H9 (cell line): ENCODE results near the gene GLP2R. TPM values are rescaled to one million over a fixed set of nuclear protein-coding genes. Genes with fewer than 3 reads are reported as not detected.
A peak's percentile ranks its signal among the peaks of the same experiment; 100 is the strongest.

Experiments
- DNase-seq: peaks from one replicate; pipeline ENCODE4 v3.0.0-alpha.2; 2017
- H2AFZ ChIP-seq: one replicate; pipeline ENCODE4 v1.6.1; 2013; ENCODE audit warnings: mild to moderate bottlenecking, low read length, control low read depth, moderate library complexity
- H2AK5ac ChIP-seq: 2 replicates; pipeline ENCODE4 v1.6.1; 2013; ENCODE audit warnings: low read length, control low read depth, mixed read lengths; ENCODE audit not compliant: insufficient read length
- H2BK120ac ChIP-seq: one replicate; pipeline ENCODE4 v1.6.1; 2013; ENCODE audit warnings: low read depth, mild to moderate bottlenecking, low read length, control low read depth, inconsistent platforms; ENCODE audit not compliant: poor library complexity, severe bottlenecking
- H2BK12ac ChIP-seq: 2 replicates; pipeline ENCODE4 v1.6.1; 2013; ENCODE audit warnings: low read length, control low read depth, mixed read lengths, low read depth; ENCODE audit not compliant: insufficient read length
- H2BK15ac ChIP-seq: 2 replicates; pipeline ENCODE4 v1.6.1; 2013; ENCODE audit warnings: low read depth, low read length, control low read depth
- H2BK20ac ChIP-seq: one replicate; pipeline ENCODE4 v1.6.1; 2013; ENCODE audit warnings: low read depth, mild to moderate bottlenecking, low read length, control low read depth, inconsistent platforms; ENCODE audit not compliant: poor library complexity, severe bottlenecking
- H2BK5ac ChIP-seq: 2 replicates; pipeline ENCODE4 v1.6.1; 2013; ENCODE audit warnings: low read length, control low read depth, mixed read lengths; ENCODE audit not compliant: insufficient read length
- H3K14ac ChIP-seq: 2 replicates; pipeline ENCODE4 v1.6.1; 2013; ENCODE audit warnings: low read length, control low read depth; ENCODE audit not compliant: insufficient read depth
- H3K18ac ChIP-seq: 2 replicates; pipeline ENCODE4 v1.6.1; 2013; ENCODE audit warnings: low read depth, mild to moderate bottlenecking, mixed read lengths, low read length, control low read depth; ENCODE audit not compliant: insufficient read length
- H3K23ac ChIP-seq: 2 replicates; pipeline ENCODE4 v1.6.1; 2013; ENCODE audit warnings: low read length, control low read depth, mixed read lengths, low read depth; ENCODE audit not compliant: insufficient read length
- H3K23me2 ChIP-seq: 2 replicates; pipeline ENCODE4 v1.6.1; 2013; ENCODE audit warnings: low read depth, mild to moderate bottlenecking, mixed read lengths, low read length, control low read depth; ENCODE audit not compliant: insufficient read length, poor library complexity, severe bottlenecking
- H3K27ac ChIP-seq: 2 replicates; pipeline ENCODE4 v1.5.1; 2013; ENCODE audit warnings: low read length, control low read depth, mixed read lengths, low read depth; ENCODE audit not compliant: insufficient read length
- H3K27me3 ChIP-seq: 2 replicates; pipeline ENCODE4 v1.6.1; 2013; ENCODE audit warnings: low read length, control low read depth, inconsistent platforms; ENCODE audit not compliant: insufficient read depth
- H3K4ac ChIP-seq: 2 replicates; pipeline ENCODE4 v1.6.1; 2013; ENCODE audit warnings: low read depth, mild to moderate bottlenecking, control low read depth, inconsistent platforms, low read length, moderate library complexity
- H3K4me1 ChIP-seq: 2 replicates; pipeline ENCODE4 v1.6.1; 2013; ENCODE audit warnings: low read length, control low read depth, inconsistent platforms; ENCODE audit not compliant: insufficient read depth
- H3K4me2 ChIP-seq: 2 replicates; pipeline ENCODE4 v1.6.1; 2013; ENCODE audit warnings: low read length, control low read depth, mixed read lengths; ENCODE audit not compliant: insufficient read length, insufficient read depth
- H3K56ac ChIP-seq: 2 replicates; pipeline ENCODE4 v1.6.1; 2013; ENCODE audit warnings: low read depth, mild to moderate bottlenecking, mixed read lengths, low read length, control low read depth; ENCODE audit not compliant: insufficient read length
- H3K79me1 ChIP-seq: 2 replicates; pipeline ENCODE4 v1.6.1; 2013; ENCODE audit warnings: low read depth, mild to moderate bottlenecking, moderate library complexity, low read length, control low read depth, inconsistent platforms; ENCODE audit not compliant: insufficient read depth, poor library complexity, severe bottlenecking
- H3K79me2 ChIP-seq: 2 replicates; pipeline ENCODE4 v1.6.1; 2013; ENCODE audit warnings: low read length, control low read depth, inconsistent platforms; ENCODE audit not compliant: insufficient read depth
- H3K9ac ChIP-seq: 2 replicates; pipeline ENCODE4 v1.6.1; 2013; ENCODE audit warnings: low read length, control low read depth, mixed read lengths; ENCODE audit not compliant: insufficient read length; ENCODE audit errors: extremely low read depth
- H3K9me3 ChIP-seq: one replicate; pipeline ENCODE4 v1.6.1; 2013; ENCODE audit warnings: low read depth, low read length, inconsistent platforms; ENCODE audit not compliant: control insufficient read depth
- H3T11ph ChIP-seq: one replicate; pipeline ENCODE4 v1.6.1; 2013; ENCODE audit warnings: mild to moderate bottlenecking, low read length, control low read depth, inconsistent platforms
- H4K20me1 ChIP-seq: one replicate; pipeline ENCODE4 v1.6.1; 2013; ENCODE audit not compliant: control insufficient read depth, insufficient read length, insufficient read depth
- H4K5ac ChIP-seq: 2 replicates; pipeline ENCODE4 v1.6.1; 2013; ENCODE audit warnings: low read depth, mild to moderate bottlenecking, mixed read lengths, low read length, control low read depth; ENCODE audit not compliant: insufficient read length
- H4K8ac ChIP-seq: replicated peaks from 2 replicates; pipeline ENCODE4 v1.6.1; 2013; ENCODE audit warnings: low read length, control low read depth, mixed read lengths, low read depth; ENCODE audit not compliant: insufficient read length
- H4K91ac ChIP-seq: 2 replicates; pipeline ENCODE4 v1.6.1; 2013; ENCODE audit warnings: low read depth, mild to moderate bottlenecking, moderate library complexity, mixed read lengths, low read length, control low read depth; ENCODE audit not compliant: insufficient read length
- H3K27ac Mint-ChIP-seq, 3 experiments: 2 replicates in 2 of 3; 3 replicates in 1 of 3; pipeline ENCODE4 v1.8.0; 2020 to 2021; ENCODE audit warnings: mixed read lengths in 3 of 3, mild to moderate bottlenecking in 1 of 3, moderate library complexity in 1 of 3
- H3K27me3 Mint-ChIP-seq: 2 replicates; pipeline ENCODE4 v1.8.0; 2021; ENCODE audit warnings: low read depth, mild to moderate bottlenecking, moderate library complexity, mixed read lengths
- H3K36me3 Mint-ChIP-seq, 3 experiments: 2 replicates in 2 of 3; 3 replicates in 1 of 3; pipeline ENCODE4 v1.8.0; 2020 to 2021; ENCODE audit warnings: low read depth in 3 of 3, mixed read lengths in 3 of 3; ENCODE audit not compliant: insufficient read depth in 1 of 3
- H3K4me1 Mint-ChIP-seq, 2 experiments: 2 replicates each; pipeline ENCODE4 v1.8.0; 2020; ENCODE audit warnings: mixed read lengths in 2 of 2
- H3K4me3 Mint-ChIP-seq, 2 experiments: 2 replicates in 1 of 2; 3 replicates in 1 of 2; pipeline ENCODE4 v1.8.0; 2020 to 2021; ENCODE audit warnings: mild to moderate bottlenecking in 2 of 2, mixed read lengths in 2 of 2, moderate library complexity in 1 of 2
- H3K9me3 Mint-ChIP-seq, 2 experiments: 2 replicates in 1 of 2; 3 replicates in 1 of 2; pipeline ENCODE4 v1.8.0; 2020; ENCODE audit warnings: mild to moderate bottlenecking in 2 of 2, mixed read lengths in 2 of 2, moderate library complexity in 1 of 2
- WGBS: extraction: QIAGEN DNeasy Blood & Tissue Kit; methylation state at CpG from one replicate; pipeline ENCODE4 v1.1.7; 2013; ENCODE audit warnings: missing lambda C conversion rate, low lambda C conversion rate, mixed read lengths; ENCODE audit not compliant: insufficient read length; ENCODE audit errors: extremely low coverage; 5-methylcytosine and 5-hydroxymethylcytosine counted together
- total RNA-seq: library from RNA; stranded (reverse); gene quantifications from 2 replicates; pipeline ENCODE4 v1.2.1, GENCODE V29; 2021
- TF ChIP-seq, protein P1 (sequence below): fragments of 200-600 bp; sonication (generic); conservative IDR thresholded peaks from 3 replicates; pipeline ENCODE4 v1.8.0; 2021; ENCODE audit warnings: antibody characterized with exemption, mild to moderate bottlenecking

GLP2R gene
- total RNA-seq, 1 experiment from 2014 or later, result not detected

DNA sequence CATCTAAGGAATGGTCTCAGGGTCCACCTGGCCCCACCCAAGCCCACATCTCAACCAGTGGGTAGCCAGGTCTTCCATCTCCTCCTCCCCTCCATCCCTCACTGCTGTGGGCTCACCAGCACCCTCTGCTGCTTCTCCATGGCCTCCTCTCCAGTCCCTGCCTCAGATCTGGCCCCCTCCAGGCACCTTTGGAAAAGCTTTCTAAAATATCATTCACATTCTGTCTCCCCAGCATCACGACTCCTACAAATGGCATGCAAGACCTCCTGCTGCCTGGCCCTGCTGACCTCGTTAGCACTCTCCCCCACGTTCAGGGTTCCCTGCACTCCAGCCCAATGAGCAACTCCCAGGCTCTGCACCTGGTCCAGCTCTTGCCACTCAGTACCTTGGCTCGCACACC is 13.7 kb downstream of the GLP2R start:
- Histone ChIP-seq H2BK20ac (no peak overlapping the region), H4K91ac (no peak overlapping the region)
- peak; percentile 74 for DNase-seq

More for the DNA sequence above, 13.7 kb downstream of the GLP2R start:
- no peak overlapping the region for H4K8ac ChIP-seq
- peaks cover 18 to 21% of the 10 kb centered on the region in 2 experiments for H3K4me1 Mint-ChIP-seq
- TF ChIP-seq, protein P1, sequence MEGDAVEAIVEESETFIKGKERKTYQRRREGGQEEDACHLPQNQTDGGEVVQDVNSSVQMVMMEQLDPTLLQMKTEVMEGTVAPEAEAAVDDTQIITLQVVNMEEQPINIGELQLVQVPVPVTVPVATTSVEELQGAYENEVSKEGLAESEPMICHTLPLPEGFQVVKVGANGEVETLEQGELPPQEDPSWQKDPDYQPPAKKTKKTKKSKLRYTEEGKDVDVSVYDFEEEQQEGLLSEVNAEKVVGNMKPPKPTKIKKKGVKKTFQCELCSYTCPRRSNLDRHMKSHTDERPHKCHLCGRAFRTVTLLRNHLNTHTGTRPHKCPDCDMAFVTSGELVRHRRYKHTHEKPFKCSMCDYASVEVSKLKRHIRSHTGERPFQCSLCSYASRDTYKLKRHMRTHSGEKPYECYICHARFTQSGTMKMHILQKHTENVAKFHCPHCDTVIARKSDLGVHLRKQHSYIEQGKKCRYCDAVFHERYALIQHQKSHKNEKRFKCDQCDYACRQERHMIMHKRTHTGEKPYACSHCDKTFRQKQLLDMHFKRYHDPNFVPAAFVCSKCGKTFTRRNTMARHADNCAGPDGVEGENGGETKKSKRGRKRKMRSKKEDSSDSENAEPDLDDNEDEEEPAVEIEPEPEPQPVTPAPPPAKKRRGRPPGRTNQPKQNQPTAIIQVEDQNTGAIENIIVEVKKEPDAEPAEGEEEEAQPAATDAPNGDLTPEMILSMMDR, result peak; percentile 48; the same call in 2 of the 3 replicates
- H2BK5ac ChIP-seq, result no peak overlapping the region
- H3K27me3 ChIP-seq, result no peaks in the 10 kb centered on the region
- H3K4me2 ChIP-seq, result no peak overlapping the region
- no peak overlapping the region for H2AFZ ChIP-seq
- H2BK15ac ChIP-seq, result no peak overlapping the region
- no peak overlapping the region for H4K5ac ChIP-seq
- no peaks in the 10 kb centered on the region for H4K20me1 ChIP-seq
- H3K9me3 Mint-ChIP-seq, result no peaks in the 10 kb centered on the region; a peak in 1 of 5 replicates
- H3T11ph ChIP-seq, result no peak overlapping the region
- H3K27ac ChIP-seq, result no peak overlapping the region
- no peaks in the 10 kb centered on the region for H3K9me3 ChIP-seq
- H3K14ac ChIP-seq, result no peak overlapping the region
- H2AK5ac ChIP-seq, result no peak overlapping the region
- H3K4me1 ChIP-seq, result peaks cover 2% of the 10 kb centered on the region; the same call in 1 of the 2 replicates
- H3K4me3 Mint-ChIP-seq, result no peak overlapping the region; a peak in 2 of 5 replicates
- H3K56ac ChIP-seq, result no peak overlapping the region
- no peak overlapping the region; a peak in 2 of 7 replicates for H3K27ac Mint-ChIP-seq
- no peak overlapping the region for H3K23ac ChIP-seq
- H3K9ac ChIP-seq, result no peak overlapping the region
- peaks cover 22% of the 10 kb centered on the region for H3K27me3 Mint-ChIP-seq
- H3K79me2 ChIP-seq, result no peaks in the 10 kb centered on the region
- H3K18ac ChIP-seq, result no peak overlapping the region
- no peaks in the 10 kb centered on the region for H3K23me2 ChIP-seq
- no peak overlapping the region for H2BK12ac ChIP-seq
- H3K4ac ChIP-seq, result no peak overlapping the region
- no peaks in the 10 kb centered on the region for H3K36me3 Mint-ChIP-seq
- H2BK120ac ChIP-seq, result no peak overlapping the region
- no CpG with 5 or more reads among the region's 4 CpGs for WGBS
- no peaks in the 10 kb centered on the region for H3K79me1 ChIP-seq
